ENCODE results near the gene ABCB9.
"Not testable (repeated sequence)": the region's sequence is repeated elsewhere in the genome, so short reads cannot be mapped to it uniquely, and the experiment has no call there.

ABCB9 gene

GRCh38 chr12:122949405-122949804, 16.9 kb downstream of the ABCB9 start:
- no peak for DNase-seq (ENCODE audit: low read depth, low spot score)
- no peak overlapping the region for H3K4me3 ChIP-seq (ENCODE audit: low read length)

- H3K4me3 ChIP-seq (ENCODE audit: low read length) = no peak overlapping the region
- DNase-seq (ENCODE audit: low read depth, low spot score) = no peak
Measured at GRCh38 chr12:122948605-122949004, 17.7 kb downstream of the ABCB9 start.

GRCh38 chr12:122947352-122947792, 18.9 kb downstream of the ABCB9 start:
- H3K4me3 ChIP-seq (ENCODE audit: low read length) = no peak overlapping the region
- no peak for DNase-seq (ENCODE audit: low read depth, low spot score)

GRCh38 chr12:122946690-122947341, 19.4 kb downstream of the ABCB9 start:
- no peak for DNase-seq (ENCODE audit: low read depth, low spot score)
- H3K4me3 ChIP-seq (ENCODE audit: low read length) = no peak overlapping the region

GRCh38 chr12:122944605-122945592, 21.4 kb downstream of the ABCB9 start:
- no peak overlapping the region for H3K4me3 ChIP-seq (ENCODE audit: low read length)
- no peak for DNase-seq (ENCODE audit: low read depth, low spot score)

GRCh38 chr12:122943196-122943595, 23.1 kb downstream of the ABCB9 start:
- no peak overlapping the region for H3K4me3 ChIP-seq (ENCODE audit: low read length)
- DNase-seq (ENCODE audit: low read depth, low spot score) = no peak

GRCh38 chr12:122942637-122943036, 23.6 kb downstream of the ABCB9 start:
- H3K4me3 ChIP-seq (ENCODE audit: low read length) = no peak overlapping the region
- DNase-seq (ENCODE audit: low read depth, low spot score) = no peak

GRCh38 chr12:122941351-122941750, 24.9 kb downstream of the ABCB9 start:
- H3K4me3 ChIP-seq (ENCODE audit: low read length); DNase-seq (ENCODE audit: low read depth, low spot score): not testable (repeated sequence)

GRCh38 chr12:122939125-122939524, 27.1 kb downstream of the ABCB9 start:
- H3K4me3 ChIP-seq (ENCODE audit: low read length) = no peak overlapping the region
- no peak for DNase-seq (ENCODE audit: low read depth, low spot score)

- no peak for DNase-seq (ENCODE audit: low read depth, low spot score)
- no peak overlapping the region for H3K4me3 ChIP-seq (ENCODE audit: low read length)
Measured at GRCh38 chr12:122937622-122938091, 28.6 kb downstream of the ABCB9 start.

- DNase-seq (ENCODE audit: low read depth, low spot score) = no peak
- no peak overlapping the region for H3K4me3 ChIP-seq (ENCODE audit: low read length)
Measured at GRCh38 chr12:122935318-122935717, 30.9 kb downstream of the ABCB9 start.

GRCh38 chr12:122934722-122935121, 31.5 kb downstream of the ABCB9 start:
- DNase-seq (ENCODE audit: low read depth, low spot score) = no peak
- H3K4me3 ChIP-seq (ENCODE audit: low read length) = no peak overlapping the region

GRCh38 chr12:122932207-122932606, 34.1 kb downstream of the ABCB9 start:
- DNase-seq (ENCODE audit: low read depth, low spot score) = no peak
- no peak overlapping the region for H3K4me3 ChIP-seq (ENCODE audit: low read length)

- DNase-seq (ENCODE audit: low read depth, low spot score) = no peak
Measured at GRCh38 chr12:122929812-122930211, 36.5 kb downstream of the ABCB9 start.

GRCh38 chr12:122929148-122929538, 37.1 kb downstream of the ABCB9 start:
- H3K4me3 ChIP-seq (ENCODE audit: low read length) = no peak overlapping the region
- no peak for DNase-seq (ENCODE audit: low read depth, low spot score)

More at GRCh38 chr12:122929812-122930211, 36.5 kb downstream of the ABCB9 start:
- no peak overlapping the region for H3K4me3 ChIP-seq (ENCODE audit: low read length)

GRCh38 chr12:122928404-122929147, 37.7 kb downstream of the ABCB9 start:
- no peak for DNase-seq (ENCODE audit: low read depth, low spot score)
- no peak overlapping the region for H3K4me3 ChIP-seq (ENCODE audit: low read length)

GRCh38 chr12:122927756-122928403, 38.4 kb downstream of the ABCB9 start:
- no peak overlapping the region for H3K4me3 ChIP-seq (ENCODE audit: low read length)

GRCh38 chr12:122921917-122922316, 44.3 kb downstream of the ABCB9 start:
- H3K4me3 ChIP-seq (ENCODE audit: low read length) = no peak overlapping the region
- no peak for DNase-seq (ENCODE audit: low read depth, low spot score)

More at GRCh38 chr12:122927756-122928403, 38.4 kb downstream of the ABCB9 start:
- DNase-seq (ENCODE audit: low read depth, low spot score) = no peak

- DNase-seq (ENCODE audit: low read depth, low spot score) = no peak
- no peak overlapping the region for H3K4me3 ChIP-seq (ENCODE audit: low read length)
Measured at GRCh38 chr12:122920687-122921086, 45.6 kb downstream of the ABCB9 start.

Data from Jurkat, Clone E6-1 (cell line).